Breast epithelium (tissue), 3 donors: Measurements from ENCODE around the gene ATXN1.

Source experiments
- POLR2A ChIP-seq: fragments of 450-650 bp; IDR thresholded peaks from one replicate; pipeline ENCODE4 v1.6.1; 2016; ENCODE audit warnings: antibody characterized with exemption, mild to moderate bottlenecking, moderate library complexity
- POLR2AphosphoS5 ChIP-seq, 3 donors: sonication (generic); formaldehyde crosslinking; IDR thresholded peaks; one replicate each; pipeline ENCODE4 v1.6.1; 2017; ENCODE audit warnings: antibody characterized with exemption in 3 of 3
- TF ChIP-seq, protein P1 (sequence below), 3 donors: fragments of 450-650 bp; IDR thresholded peaks; one replicate each; pipeline ENCODE4 v1.5.1; 2016 to 2017; ENCODE audit warnings: antibody characterized with exemption in 3 of 3, mild to moderate bottlenecking in 3 of 3, moderate library complexity in 3 of 3

DNA sequence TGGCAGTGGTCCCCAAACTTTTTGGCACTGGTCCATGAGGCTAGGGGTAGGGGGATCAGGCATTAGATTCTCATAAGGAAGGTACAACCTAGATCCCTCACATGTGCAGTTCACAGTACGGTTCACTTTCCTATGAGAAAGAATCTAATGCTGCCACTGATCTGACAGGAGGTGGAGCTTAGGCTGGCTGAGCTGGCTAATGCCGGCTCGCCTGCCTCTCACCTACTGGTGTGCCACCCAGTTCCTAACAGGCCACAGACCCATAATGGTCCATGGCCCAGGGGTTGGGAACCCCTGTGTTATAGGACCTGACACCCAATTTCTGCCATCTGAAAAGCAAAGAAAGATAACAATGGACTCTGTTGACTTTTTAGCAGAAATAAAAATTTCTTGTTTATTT is 323.3 kb downstream of the ATXN1 start:
- TF ChIP-seq, protein P1, sequence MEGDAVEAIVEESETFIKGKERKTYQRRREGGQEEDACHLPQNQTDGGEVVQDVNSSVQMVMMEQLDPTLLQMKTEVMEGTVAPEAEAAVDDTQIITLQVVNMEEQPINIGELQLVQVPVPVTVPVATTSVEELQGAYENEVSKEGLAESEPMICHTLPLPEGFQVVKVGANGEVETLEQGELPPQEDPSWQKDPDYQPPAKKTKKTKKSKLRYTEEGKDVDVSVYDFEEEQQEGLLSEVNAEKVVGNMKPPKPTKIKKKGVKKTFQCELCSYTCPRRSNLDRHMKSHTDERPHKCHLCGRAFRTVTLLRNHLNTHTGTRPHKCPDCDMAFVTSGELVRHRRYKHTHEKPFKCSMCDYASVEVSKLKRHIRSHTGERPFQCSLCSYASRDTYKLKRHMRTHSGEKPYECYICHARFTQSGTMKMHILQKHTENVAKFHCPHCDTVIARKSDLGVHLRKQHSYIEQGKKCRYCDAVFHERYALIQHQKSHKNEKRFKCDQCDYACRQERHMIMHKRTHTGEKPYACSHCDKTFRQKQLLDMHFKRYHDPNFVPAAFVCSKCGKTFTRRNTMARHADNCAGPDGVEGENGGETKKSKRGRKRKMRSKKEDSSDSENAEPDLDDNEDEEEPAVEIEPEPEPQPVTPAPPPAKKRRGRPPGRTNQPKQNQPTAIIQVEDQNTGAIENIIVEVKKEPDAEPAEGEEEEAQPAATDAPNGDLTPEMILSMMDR (IDR thresholded peaks at IDR 0.05), result no peak
- TF ChIP-seq POLR2AphosphoS5 (IDR thresholded peaks at IDR 0.05) (no peak), POLR2A (no peak)
